ENCODE results near the gene LRRC43. TPM values are rescaled to one million over a fixed set of nuclear protein-coding genes. Genes with fewer than 3 reads are reported as not detected.

LRRC43 gene
- total and polyA plus RNA-seq, 10 of the 15 experiments (the other 5 are each of a cell fraction or from before 2014, with no cell fraction given), result 0.23 TPM; not detected in 9

DNA sequence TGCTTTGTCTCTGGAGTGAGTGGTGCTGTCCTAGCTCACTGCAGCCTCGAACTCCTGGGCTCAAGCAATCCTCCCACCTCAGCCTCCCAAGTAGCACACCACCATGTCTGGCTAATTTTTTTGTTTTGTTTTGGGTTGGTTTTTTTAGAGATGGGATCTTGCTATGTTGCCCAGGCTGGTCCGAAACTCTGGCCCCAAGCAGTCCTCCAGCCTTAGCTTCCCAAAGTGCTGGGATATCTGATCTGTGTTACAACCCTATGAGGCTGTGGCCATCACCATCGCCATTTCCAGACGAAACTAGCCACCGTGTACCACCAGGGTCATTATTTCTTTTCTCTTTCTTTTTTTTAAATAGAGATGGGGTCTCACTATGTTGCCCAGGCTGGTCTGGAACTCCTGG is 11.5 kb upstream of the LRRC43 start (continued):
- TF ChIP-seq TCF3 (IDR thresholded peaks at IDR 0.05; ENCODE audit: borderline replicate concordance, insufficient read depth, low read depth, low read length) (no peak), PRDM15 (CRISPR knock-in tag; IDR thresholded peaks at IDR 0.05) (no peak), PML (IDR thresholded peaks at IDR 0.05; ENCODE audit: low read length) (no peak)

DNA sequence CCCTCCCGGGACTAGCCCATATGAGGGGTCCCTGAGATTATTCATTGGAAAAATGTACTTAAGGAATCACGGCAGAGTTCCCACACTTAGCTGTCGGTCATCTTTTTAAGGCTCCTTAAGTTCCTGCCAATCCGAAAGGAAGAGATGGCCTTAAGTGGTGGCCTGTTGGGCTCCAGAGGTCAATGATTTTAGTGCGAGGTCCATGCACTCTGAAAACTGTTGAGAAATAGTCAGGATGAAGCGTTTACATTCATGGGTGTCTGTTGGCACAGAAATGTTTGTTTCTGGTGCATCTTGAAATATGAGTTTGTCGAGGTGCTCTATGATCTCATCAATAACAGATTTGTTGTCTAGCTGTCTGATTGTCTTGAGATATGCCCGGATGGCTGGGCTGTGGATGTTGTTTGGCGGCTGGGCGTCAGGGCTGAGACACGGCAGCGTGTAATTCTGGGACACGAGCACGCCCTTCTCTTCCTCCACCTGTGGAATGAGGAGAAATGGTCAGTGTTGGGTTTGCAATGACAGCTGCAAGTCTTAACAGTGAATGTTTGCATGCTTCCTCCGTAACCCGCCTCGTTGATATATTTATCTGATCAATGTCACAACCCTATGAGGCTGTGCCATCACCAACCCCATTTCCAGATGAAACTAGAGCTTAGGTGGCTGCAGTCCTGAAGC is 10.5 kb upstream of the LRRC43 start:
- BruUV-seq (replicated peaks), result no TSS peak
- Histone ChIP-seq H3K27me3 (replicated peaks in 1 of 2; ENCODE audit: control insufficient read depth in 2 of 2, insufficient read depth in 2 of 2, low read length in 1 of 2) (peaks cover 0 to 3% of the 10 kb centered on the region in 2 experiments; a peak in 1 of 4 replicates), H3K9ac (ENCODE audit: control insufficient read depth, insufficient read depth, low read length) (no peak overlapping the region), H2AFZ (ENCODE audit: control insufficient read depth, low read depth, low read length) (no peak overlapping the region), H4K20me1 (ENCODE audit: control insufficient read depth, insufficient read depth) (no peaks in the 10 kb centered on the region), H3K4me3 (no peak overlapping the region), H3K4me1 (ENCODE audit: control insufficient read depth, insufficient read depth, low read length) (peaks cover 1% of the 10 kb centered on the region), H3K27ac (ENCODE audit: control insufficient read depth, insufficient read depth) (no peak overlapping the region), H3K36me3 (ENCODE audit: control insufficient read depth in 2 of 2, insufficient read depth in 2 of 2, low read length in 1 of 2) (no peaks in the 10 kb centered on the region), H3K4me2 (ENCODE audit: control insufficient read depth, insufficient read depth) (no peak overlapping the region), H3K9me3 (replicated peaks; ENCODE audit: control insufficient read depth, insufficient read depth, low read length) (no peaks in the 10 kb centered on the region), H3K79me2 (ENCODE audit: control insufficient read depth, insufficient read depth, low read length) (no peaks in the 10 kb centered on the region)
- TF ChIP-seq POU2F2 (IDR thresholded peaks at IDR 0.05; ENCODE audit: borderline replicate concordance, low read depth, low read length) (no peak), ZNF384 (IDR thresholded peaks at IDR 0.05; ENCODE audit: borderline replicate concordance, low read depth, low read length) (no peak), SMAD5 (IDR thresholded peaks at IDR 0.05; ENCODE audit: low read depth) (no peak), CEBPB (IDR thresholded peaks at IDR 0.05; ENCODE audit: borderline replicate concordance in 1 of 2, low read depth in 2 of 2, low read length in 2 of 2) (no peak), CTCF (IDR thresholded peaks at IDR 0.05 in 2 of 3, conservative IDR thresholded peaks at IDR 0.05 in 1 of 3; ENCODE audit: control insufficient read depth in 2 of 3, extremely low read depth in 1 of 3, insufficient read depth in 1 of 3, low read depth in 3 of 3, low read length in 3 of 3) (no peak), CBX3 (IDR thresholded peaks at IDR 0.05; ENCODE audit: borderline replicate concordance, low read depth) (no peak), GABPA (IDR thresholded peaks at IDR 0.05; ENCODE audit: low read depth) (no peak), MYC (IDR thresholded peaks at IDR 0.05; ENCODE audit: insufficient read depth, insufficient read length, insufficient replicate concordance, low read length, severe bottlenecking) (no peak)
- TF ChIP-seq, protein P1, sequence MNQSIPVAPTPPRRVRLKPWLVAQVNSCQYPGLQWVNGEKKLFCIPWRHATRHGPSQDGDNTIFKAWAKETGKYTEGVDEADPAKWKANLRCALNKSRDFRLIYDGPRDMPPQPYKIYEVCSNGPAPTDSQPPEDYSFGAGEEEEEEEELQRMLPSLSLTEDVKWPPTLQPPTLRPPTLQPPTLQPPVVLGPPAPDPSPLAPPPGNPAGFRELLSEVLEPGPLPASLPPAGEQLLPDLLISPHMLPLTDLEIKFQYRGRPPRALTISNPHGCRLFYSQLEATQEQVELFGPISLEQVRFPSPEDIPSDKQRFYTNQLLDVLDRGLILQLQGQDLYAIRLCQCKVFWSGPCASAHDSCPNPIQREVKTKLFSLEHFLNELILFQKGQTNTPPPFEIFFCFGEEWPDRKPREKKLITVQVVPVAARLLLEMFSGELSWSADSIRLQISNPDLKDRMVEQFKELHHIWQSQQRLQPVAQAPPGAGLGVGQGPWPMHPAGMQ (IDR thresholded peaks at IDR 0.05; ENCODE audit: borderline replicate concordance), result no peak
- SMC1A ChIA-PET (ENCODE audit: uncharacterized antibody, unreplicated experiment), result no interaction called here
- 64% methylated on average over 17 of the region's 17 CpGs for WGBS (ENCODE audit: insufficient coverage, insufficient replicate concordance, low lambda C conversion rate, missing lambda C conversion rate)
- intact Hi-C loops (cut with micrococcal nuclease; ENCODE audit: unreplicated experiment) (no loop called here), in situ Hi-C loops (cut with MboI) (no loop called here)
- FAIRE-seq (no peak), ATAC-seq (no peak), DNase-seq (ENCODE audit: low read depth, low spot score) (no peak)
- CTCF ChIA-PET, result no interaction called here
- RAD21 ChIA-PET (ENCODE audit: unreplicated experiment), result no interaction called here
- POLR2A ChIA-PET, result no interaction called here

Data from GM12878 (cell line).